T-helper 1 cell treated with Interleukin-12 subunit alpha and Interleukin-12 subunit beta and Interleukin-4 antibody, amounts not matched to agents 30 μg/mL and 1 μg/mL, for 36 hours (primary cell): ENCODE data around the gene RIMBP2.
"Not testable (repeated sequence)": the region's sequence is repeated elsewhere in the genome, so short reads cannot be mapped to it uniquely, and the experiment has no call there.

Source experiments
- H3K27ac Mint-ChIP-seq: one replicate; pipeline ENCODE4 v1.8.0; 2021; ENCODE audit warnings: mild to moderate bottlenecking, mixed read lengths
- H3K27me3 Mint-ChIP-seq: one replicate; pipeline ENCODE4 v1.8.0; 2021; ENCODE audit warnings: low read depth, mixed read lengths
- H3K36me3 Mint-ChIP-seq: one replicate; pipeline ENCODE4 v1.8.0; 2021; ENCODE audit warnings: low read depth, mixed read lengths
- H3K4me1 Mint-ChIP-seq: one replicate; pipeline ENCODE4 v1.8.0; 2021; ENCODE audit warnings: low read depth, mixed read lengths
- H3K4me3 Mint-ChIP-seq: one replicate; pipeline ENCODE4 v1.8.0; 2021; ENCODE audit warnings: mild to moderate bottlenecking, moderate library complexity, mixed read lengths
- H3K9me3 Mint-ChIP-seq: one replicate; pipeline ENCODE4 v1.8.0; 2021; ENCODE audit warnings: mixed read lengths

Gene RIMBP2

DNA sequence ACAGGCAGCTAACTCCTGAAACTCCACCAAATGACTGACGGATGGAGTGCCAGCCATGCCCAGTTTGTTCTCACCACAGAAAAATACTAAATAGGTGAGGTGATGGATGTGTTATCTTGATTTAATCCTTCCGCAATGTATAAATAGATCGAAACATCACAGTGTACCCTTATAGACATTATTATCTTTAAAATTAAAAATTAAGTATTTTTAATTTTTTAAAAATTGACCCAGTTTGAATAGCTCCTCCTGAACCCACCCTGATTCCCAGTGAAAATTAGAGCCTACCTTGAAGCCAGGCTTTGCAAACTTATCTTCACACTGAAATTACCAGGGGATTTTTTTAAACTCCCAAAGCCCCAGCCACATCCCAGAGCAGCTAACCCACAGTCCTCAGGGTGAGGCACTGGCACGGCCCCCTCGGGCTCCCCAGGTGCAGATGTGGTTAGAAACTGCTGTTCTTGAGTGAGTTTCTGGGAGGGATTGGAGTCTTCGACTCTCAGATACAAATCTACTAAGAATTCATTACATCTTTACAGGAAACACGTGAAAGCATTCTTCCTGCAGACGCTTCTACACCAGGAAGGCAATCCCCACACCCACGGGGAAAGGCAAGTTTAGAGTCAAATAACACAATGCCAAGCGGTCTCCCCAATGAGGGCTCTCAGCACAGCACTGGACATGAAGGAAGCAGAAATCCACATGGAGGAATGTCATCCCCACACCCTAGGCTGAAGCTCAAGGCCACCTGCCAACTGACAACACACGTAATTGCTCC, 126.4 kb downstream of the RIMBP2 start:
- no peak overlapping the region for H3K4me3 Mint-ChIP-seq
- no peaks in the 10 kb centered on the region for H3K4me1 Mint-ChIP-seq
- no peak overlapping the region for H3K27ac Mint-ChIP-seq
- no peaks in the 10 kb centered on the region for H3K27me3 Mint-ChIP-seq
- no peaks in the 10 kb centered on the region for H3K36me3 Mint-ChIP-seq
- peaks cover 14% of the 10 kb centered on the region for H3K9me3 Mint-ChIP-seq

GRCh38 chr12:130588696-130589539, 127.2 kb downstream of the RIMBP2 start:
- Mint-ChIP-seq H3K36me3 (no peaks in the 10 kb centered on the region), H3K27me3 (no peaks in the 10 kb centered on the region), H3K4me3 (no peak overlapping the region), H3K4me1 (no peaks in the 10 kb centered on the region), H3K27ac (no peak overlapping the region), H3K9me3 (peaks cover 10% of the 10 kb centered on the region)

DNA sequence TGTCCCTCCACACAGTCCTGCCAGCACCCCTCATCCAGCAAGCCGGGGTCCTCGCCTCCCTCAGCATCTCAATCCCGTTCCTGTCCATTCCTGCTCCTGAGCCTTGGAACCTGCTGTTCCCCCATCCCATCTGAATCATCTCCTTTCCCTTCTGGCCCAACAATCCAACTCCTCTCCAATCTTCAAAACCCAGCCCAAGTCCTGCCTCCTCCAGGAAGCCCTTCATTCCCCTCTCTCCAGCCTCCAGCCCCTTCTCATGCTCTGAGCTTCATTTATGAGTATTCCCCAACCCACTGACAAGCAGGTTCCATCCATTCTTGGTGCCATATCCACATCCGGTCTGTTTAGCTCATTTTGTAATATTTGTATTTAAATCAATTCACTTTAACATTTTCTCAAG, 128.1 kb downstream of the RIMBP2 start:
- Mint-ChIP-seq H3K36me3 (no peaks in the 10 kb centered on the region), H3K9me3 (peaks cover 6% of the 10 kb centered on the region), H3K4me1 (no peaks in the 10 kb centered on the region), H3K27ac (no peak overlapping the region), H3K27me3 (no peaks in the 10 kb centered on the region), H3K4me3 (no peak overlapping the region)

DNA sequence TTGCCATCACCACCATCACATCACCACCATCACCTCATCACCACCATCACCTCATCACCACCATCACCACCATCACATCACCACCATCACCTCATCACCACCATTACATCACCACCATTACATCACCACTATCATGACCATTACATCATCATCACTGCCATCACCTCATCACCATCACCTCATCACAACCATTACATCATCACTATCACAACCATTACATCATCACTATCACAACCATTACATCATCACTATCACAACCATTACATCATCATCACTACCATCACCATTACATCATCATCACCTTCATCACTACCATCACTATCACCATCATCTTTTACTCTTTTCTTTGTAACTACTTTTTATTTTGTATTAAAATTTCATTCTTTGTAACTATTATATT, 131.6 kb downstream of the RIMBP2 start:
- not testable (repeated sequence) for H3K27ac Mint-ChIP-seq, H3K4me3 Mint-ChIP-seq, H3K4me1 Mint-ChIP-seq, H3K36me3 Mint-ChIP-seq, H3K9me3 Mint-ChIP-seq, H3K27me3 Mint-ChIP-seq

- Mint-ChIP-seq H3K36me3 (no peaks in the 10 kb centered on the region), H3K27ac (no peak overlapping the region), H3K4me1 (no peaks in the 10 kb centered on the region), H3K4me3 (no peak overlapping the region), H3K9me3 (peaks cover 6% of the 10 kb centered on the region), H3K27me3 (no peaks in the 10 kb centered on the region)
These were observed 132.3 kb downstream of the RIMBP2 start for GRCh38 chr12:130583800-130584199.

DNA sequence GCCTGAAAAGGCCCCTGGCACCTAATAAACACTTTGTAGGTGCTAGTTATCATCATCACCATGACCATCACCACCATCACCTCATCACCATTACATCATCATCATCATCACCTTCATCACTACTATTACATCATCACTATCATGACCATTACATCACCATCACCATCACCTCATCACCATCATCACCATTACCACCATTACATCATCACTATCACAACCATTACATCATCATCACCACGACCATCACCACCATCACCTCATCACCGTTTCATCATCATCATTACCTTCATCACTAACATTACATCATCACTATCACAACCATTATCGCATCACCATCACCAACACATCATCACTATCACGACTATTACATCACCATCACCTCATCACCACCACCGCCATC, 132.8 kb downstream of the RIMBP2 start:
- H3K27me3 Mint-ChIP-seq = no peaks in the 10 kb centered on the region
- no peaks in the 10 kb centered on the region for H3K36me3 Mint-ChIP-seq
- H3K4me1 Mint-ChIP-seq = no peaks in the 10 kb centered on the region
- H3K4me3 Mint-ChIP-seq = no peak overlapping the region
- H3K9me3 Mint-ChIP-seq = peaks cover 6% of the 10 kb centered on the region
- H3K27ac Mint-ChIP-seq = no peak overlapping the region

DNA sequence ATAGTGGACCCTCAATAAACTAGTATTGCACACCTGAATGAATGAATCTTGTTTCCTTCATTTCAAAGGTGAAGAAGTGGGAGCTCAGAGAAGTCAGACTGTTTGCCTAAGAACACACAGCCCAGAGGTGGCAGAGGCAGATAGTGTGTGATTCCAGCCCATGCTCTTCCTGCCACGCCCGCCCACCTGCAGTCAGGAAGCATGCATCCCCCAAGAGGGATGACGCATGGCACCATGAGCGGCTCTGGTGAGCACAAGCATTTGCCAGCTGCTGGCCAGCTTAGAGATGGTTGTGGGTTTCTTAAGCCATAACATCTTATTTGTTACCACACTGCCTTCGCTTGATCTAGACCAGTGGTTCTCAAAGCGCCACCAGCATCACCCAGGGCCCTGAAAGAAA, 133.8 kb downstream of the RIMBP2 start:
- Mint-ChIP-seq H3K4me1 (no peaks in the 10 kb centered on the region), H3K4me3 (no peak overlapping the region), H3K9me3 (no peaks in the 10 kb centered on the region), H3K27me3 (no peaks in the 10 kb centered on the region), H3K36me3 (no peaks in the 10 kb centered on the region), H3K27ac (no peak overlapping the region)

DNA sequence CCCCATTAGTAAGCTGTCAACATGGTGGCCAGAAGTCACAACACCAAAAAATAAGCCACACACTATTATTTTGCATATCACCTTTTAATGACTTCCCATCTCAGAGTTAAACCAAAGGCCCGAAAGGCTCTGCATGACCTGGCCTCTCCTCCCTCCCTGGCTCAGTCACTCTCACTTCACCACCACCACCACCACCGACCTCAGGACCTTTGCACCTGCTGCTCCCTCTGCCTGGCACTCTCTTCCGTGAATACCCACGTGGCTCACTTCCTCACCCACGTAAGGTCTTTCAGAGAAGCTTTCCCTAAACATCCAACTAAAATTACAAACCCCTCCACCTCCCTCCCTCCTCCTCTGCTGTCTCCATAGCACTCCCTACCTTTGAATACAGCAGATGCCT, 134.3 kb downstream of the RIMBP2 start:
- no peak overlapping the region for H3K27ac Mint-ChIP-seq
- no peak overlapping the region for H3K4me3 Mint-ChIP-seq
- H3K27me3 Mint-ChIP-seq = no peaks in the 10 kb centered on the region
- no peaks in the 10 kb centered on the region for H3K4me1 Mint-ChIP-seq
- H3K9me3 Mint-ChIP-seq = no peaks in the 10 kb centered on the region
- no peaks in the 10 kb centered on the region for H3K36me3 Mint-ChIP-seq

- Mint-ChIP-seq H3K9me3 (no peaks in the 10 kb centered on the region), H3K27ac (no peak overlapping the region), H3K4me1 (no peaks in the 10 kb centered on the region), H3K4me3 (no peak overlapping the region), H3K27me3 (no peaks in the 10 kb centered on the region), H3K36me3 (no peaks in the 10 kb centered on the region)
These were observed 136.9 kb downstream of the RIMBP2 start for GRCh38 chr12:130579231-130579630.

GRCh38 chr12:130577351-130577750, 138.7 kb downstream of the RIMBP2 start:
- Mint-ChIP-seq H3K36me3 (no peaks in the 10 kb centered on the region), H3K4me1 (no peaks in the 10 kb centered on the region), H3K27ac (no peak overlapping the region), H3K9me3 (no peaks in the 10 kb centered on the region), H3K27me3 (no peaks in the 10 kb centered on the region), H3K4me3 (no peak overlapping the region)

DNA sequence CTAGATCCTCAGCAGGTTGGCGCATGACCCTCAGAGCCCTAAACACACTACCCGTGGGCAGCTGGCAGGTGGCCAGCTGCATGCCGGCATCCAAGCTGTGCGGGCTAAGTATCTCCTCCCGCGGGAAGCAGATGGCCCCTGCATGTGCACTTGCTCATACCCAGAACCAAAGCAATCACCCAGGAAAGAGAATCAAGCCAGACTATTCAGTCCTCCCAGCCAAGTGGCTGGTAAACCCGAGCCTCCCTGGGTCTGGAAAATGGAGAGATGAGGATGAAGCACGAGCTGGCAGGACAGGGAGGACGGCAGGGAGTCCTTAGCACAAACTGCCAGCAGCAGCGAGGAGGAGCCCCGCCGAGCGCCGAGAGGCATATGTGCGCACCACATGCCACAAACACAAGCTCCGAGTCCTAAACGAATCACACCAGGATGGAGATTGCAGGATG, 139.7 kb downstream of the RIMBP2 start:
- Mint-ChIP-seq H3K27ac (no peak overlapping the region), H3K4me3 (no peak overlapping the region), H3K36me3 (no peaks in the 10 kb centered on the region), H3K9me3 (no peaks in the 10 kb centered on the region), H3K27me3 (no peaks in the 10 kb centered on the region), H3K4me1 (no peaks in the 10 kb centered on the region)

- Mint-ChIP-seq H3K4me1 (no peaks in the 10 kb centered on the region), H3K27ac (no peak overlapping the region), H3K36me3 (no peaks in the 10 kb centered on the region), H3K27me3 (no peaks in the 10 kb centered on the region), H3K4me3 (no peak overlapping the region), H3K9me3 (no peaks in the 10 kb centered on the region)
These were observed 141.7 kb downstream of the RIMBP2 start for GRCh38 chr12:130574402-130574801.

- H3K4me1 Mint-ChIP-seq = no peaks in the 10 kb centered on the region
- H3K36me3 Mint-ChIP-seq = no peaks in the 10 kb centered on the region
- H3K4me3 Mint-ChIP-seq = no peak overlapping the region
- H3K27me3 Mint-ChIP-seq = no peaks in the 10 kb centered on the region
- H3K27ac Mint-ChIP-seq = no peak overlapping the region
- H3K9me3 Mint-ChIP-seq = no peaks in the 10 kb centered on the region
These were observed 142.3 kb downstream of the RIMBP2 start for GRCh38 chr12:130573766-130574165.

GRCh38 chr12:130573235-130573634, 142.9 kb downstream of the RIMBP2 start:
- H3K36me3 Mint-ChIP-seq = no peaks in the 10 kb centered on the region
- H3K4me3 Mint-ChIP-seq = no peak overlapping the region
- no peaks in the 10 kb centered on the region for H3K4me1 Mint-ChIP-seq
- no peaks in the 10 kb centered on the region for H3K9me3 Mint-ChIP-seq
- no peaks in the 10 kb centered on the region for H3K27me3 Mint-ChIP-seq
- no peak overlapping the region for H3K27ac Mint-ChIP-seq

GRCh38 chr12:130572553-130572952, 143.5 kb downstream of the RIMBP2 start:
- Mint-ChIP-seq H3K27me3 (no peaks in the 10 kb centered on the region), H3K4me1 (no peaks in the 10 kb centered on the region), H3K27ac (no peak overlapping the region), H3K4me3 (no peak overlapping the region), H3K9me3 (no peaks in the 10 kb centered on the region), H3K36me3 (no peaks in the 10 kb centered on the region)
